ENCODE measurements around the gene RELN. TPM values are rescaled to one million over a fixed set of nuclear protein-coding genes. Genes with fewer than 3 reads are reported as not detected.
"Not testable (repeated sequence)": the region's sequence is repeated elsewhere in the genome, so short reads cannot be mapped to it uniquely, and the experiment has no call there.

RELN gene
- total RNA-seq, 1 experiment from 2014 or later: 0.48 TPM

GRCh38 chr7:103915680-103916357, 73.6 kb downstream of the RELN start:
- H3K27ac ChIP-seq: no peak overlapping the region
- H2AFZ ChIP-seq: no peak overlapping the region
- no peaks in the 10 kb centered on the region for H4K20me1 ChIP-seq (ENCODE audit: insufficient read depth)
- no peaks in the 10 kb centered on the region for H3K27me3 ChIP-seq (ENCODE audit: insufficient read depth, low read depth)
- BruUV-seq (replicated peaks): no TSS peak
- no peaks in the 10 kb centered on the region for H3K9me2 ChIP-seq (ENCODE audit: insufficient read depth)
- ChIA-PET CTCF (no interaction called here), POLR2A (ENCODE audit: unreplicated experiment) (no interaction called here)
- no peaks in the 10 kb centered on the region for H3K79me2 ChIP-seq (ENCODE audit: low read depth)
- no peak overlapping the region for H3K4me3 ChIP-seq
- H3K9me3 ChIP-seq (ENCODE audit: insufficient read depth, low read depth): no peaks in the 10 kb centered on the region
- H3F3A ChIP-seq (ENCODE audit: insufficient read depth, low read depth): no peaks in the 10 kb centered on the region
- no peak overlapping the region for H3K4me2 ChIP-seq
- no peak for DNase-seq
- no peaks in the 10 kb centered on the region for H3K4me1 ChIP-seq (replicated peaks; ENCODE audit: insufficient read depth)
- TF ChIP-seq EZH2 (IDR thresholded peaks at IDR 0.05; ENCODE audit: low read depth) (no peak), CTCF (conservative IDR thresholded peaks at IDR 0.05) (no peak)
- no peaks in the 10 kb centered on the region for H3K36me3 ChIP-seq (ENCODE audit: low read depth)
- intact Hi-C loops (cut with micrococcal nuclease; ENCODE audit: unreplicated experiment): no loop called here

DNA sequence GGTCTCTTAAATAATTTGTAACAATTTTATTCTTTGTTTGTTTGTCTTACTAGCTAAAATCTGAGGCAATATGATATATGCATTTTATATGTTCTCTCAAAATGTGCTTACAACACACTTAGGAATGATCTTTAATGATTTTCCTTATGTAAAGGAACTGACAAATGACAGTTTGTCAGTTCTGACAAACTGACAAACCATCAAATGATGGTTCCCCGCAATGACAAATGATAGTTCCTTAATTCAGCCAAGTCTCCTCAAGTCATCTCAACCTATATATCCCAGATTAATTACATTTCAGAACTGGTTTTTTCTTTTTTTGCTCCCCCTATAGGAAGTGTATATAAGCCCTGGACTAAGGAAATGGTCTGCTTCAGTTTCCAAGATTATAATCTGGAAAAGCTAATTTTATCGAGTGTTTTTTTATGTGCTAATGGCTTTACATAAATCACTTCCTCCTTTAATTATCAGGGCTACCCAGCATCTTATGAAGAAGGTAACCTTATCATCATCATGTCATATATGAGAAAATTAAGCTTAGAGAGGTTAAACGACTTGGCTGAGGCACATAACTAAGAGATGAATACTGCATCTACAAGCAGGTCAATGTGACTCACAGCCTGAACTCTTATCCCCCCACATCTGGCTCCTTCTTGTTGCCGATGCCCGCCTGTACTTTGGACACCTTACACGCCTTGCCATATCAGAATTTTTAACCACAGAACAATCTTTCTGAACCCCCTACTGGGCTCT, 75.1 kb downstream of the RELN start:
- BruUV-seq (replicated peaks): no TSS peak
- no peak for TF ChIP-seq CTCF (conservative IDR thresholded peaks at IDR 0.05)
- TF ChIP-seq EZH2 (IDR thresholded peaks at IDR 0.05; ENCODE audit: low read depth): no peak
- no peaks in the 10 kb centered on the region for H3K36me3 ChIP-seq (ENCODE audit: low read depth)
- DNase-seq: no peak
- no peaks in the 10 kb centered on the region for H4K20me1 ChIP-seq (ENCODE audit: insufficient read depth)
- intact Hi-C loops (cut with micrococcal nuclease; ENCODE audit: unreplicated experiment): no loop called here
- H3K27ac ChIP-seq: no peak overlapping the region
- H3K9me3 ChIP-seq (ENCODE audit: insufficient read depth, low read depth): no peaks in the 10 kb centered on the region
- no peak overlapping the region for H3K4me2 ChIP-seq
- no peaks in the 10 kb centered on the region for H3K4me1 ChIP-seq (replicated peaks; ENCODE audit: insufficient read depth)
- H2AFZ ChIP-seq: no peak overlapping the region
- H3K9me2 ChIP-seq (ENCODE audit: insufficient read depth): no peaks in the 10 kb centered on the region
- no peaks in the 10 kb centered on the region for H3F3A ChIP-seq (ENCODE audit: insufficient read depth, low read depth)
- no peaks in the 10 kb centered on the region for H3K79me2 ChIP-seq (ENCODE audit: low read depth)
- ChIA-PET POLR2A (ENCODE audit: unreplicated experiment) (no interaction called here), CTCF (no interaction called here)
- H3K4me3 ChIP-seq: no peak overlapping the region
- H3K27me3 ChIP-seq (ENCODE audit: insufficient read depth, low read depth): no peaks in the 10 kb centered on the region

DNA sequence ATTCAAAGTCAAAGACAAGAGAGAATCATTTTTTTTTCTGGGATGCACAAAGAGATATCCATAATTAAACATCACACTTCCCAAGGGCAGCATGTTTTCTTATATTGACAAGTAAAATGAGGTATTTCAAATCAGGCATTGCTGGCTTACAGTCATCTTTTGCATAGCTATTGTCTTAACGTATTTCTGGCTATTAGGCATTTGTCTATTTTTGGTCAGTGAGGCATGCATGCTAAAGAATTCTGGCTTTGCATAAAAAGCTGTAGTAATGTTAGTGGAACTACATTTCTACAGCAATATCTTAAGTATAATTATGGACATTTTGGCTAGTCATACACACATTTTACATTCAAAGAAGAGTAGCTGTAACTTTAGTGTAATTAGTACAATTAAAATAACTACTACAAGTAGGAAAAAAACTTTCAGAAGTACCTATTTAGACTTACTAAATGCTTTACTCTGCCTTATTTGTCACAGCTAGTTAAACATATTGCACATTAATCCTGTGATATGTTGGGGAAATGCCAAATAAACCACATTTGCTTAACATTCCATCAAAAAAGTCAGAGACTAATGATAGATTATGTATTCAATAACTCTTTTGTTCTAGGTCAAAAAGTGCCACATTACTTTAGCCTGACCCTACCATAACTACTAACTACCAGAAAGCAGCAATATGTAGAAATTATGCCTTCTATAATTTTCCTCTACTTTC, 76.4 kb downstream of the RELN start:
- Histone ChIP-seq H3K4me3 (no peak overlapping the region), H3K9me2 (ENCODE audit: insufficient read depth) (no peaks in the 10 kb centered on the region), H3F3A (ENCODE audit: insufficient read depth, low read depth) (no peaks in the 10 kb centered on the region), H2AFZ (no peak overlapping the region), H3K4me1 (replicated peaks; ENCODE audit: insufficient read depth) (no peaks in the 10 kb centered on the region), H3K9me3 (ENCODE audit: insufficient read depth, low read depth) (no peaks in the 10 kb centered on the region), H3K36me3 (ENCODE audit: low read depth) (no peaks in the 10 kb centered on the region), H3K4me2 (no peak overlapping the region), H4K20me1 (ENCODE audit: insufficient read depth) (no peaks in the 10 kb centered on the region), H3K79me2 (ENCODE audit: low read depth) (no peaks in the 10 kb centered on the region), H3K27me3 (ENCODE audit: insufficient read depth, low read depth) (no peaks in the 10 kb centered on the region), H3K27ac (no peak overlapping the region)
- ChIA-PET POLR2A (ENCODE audit: unreplicated experiment) (no interaction called here), CTCF (no interaction called here)
- intact Hi-C loops (cut with micrococcal nuclease; ENCODE audit: unreplicated experiment): no loop called here
- no peak for TF ChIP-seq EZH2 (IDR thresholded peaks at IDR 0.05; ENCODE audit: low read depth)
- TF ChIP-seq CTCF (conservative IDR thresholded peaks at IDR 0.05): no peak
- BruUV-seq (replicated peaks): no TSS peak
- DNase-seq: no peak

DNA sequence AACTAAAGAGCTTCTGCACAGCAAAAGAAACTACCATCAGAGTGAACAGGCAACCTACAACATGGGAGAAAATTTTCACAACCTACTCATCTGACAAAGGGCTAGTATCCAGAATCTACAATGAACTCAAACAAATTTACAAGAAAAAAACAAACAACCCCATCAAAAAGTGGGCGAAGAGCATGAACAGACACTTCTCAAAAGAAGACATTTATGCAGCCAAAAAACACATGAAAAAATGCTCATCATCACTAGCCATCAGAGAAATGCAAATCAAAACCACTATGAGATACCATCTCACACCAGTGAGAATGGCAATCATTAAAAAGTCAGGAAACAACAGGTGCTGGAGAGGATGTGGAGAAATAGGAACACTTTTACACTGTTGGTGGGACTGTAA, 78.4 kb downstream of the RELN start:
- POLR2A ChIA-PET (ENCODE audit: unreplicated experiment); H3K79me2 ChIP-seq (ENCODE audit: low read depth); H3K27ac ChIP-seq; H3K36me3 ChIP-seq (ENCODE audit: low read depth); BruUV-seq (replicated peaks); H4K20me1 ChIP-seq (ENCODE audit: insufficient read depth); intact Hi-C loops (cut with micrococcal nuclease; ENCODE audit: unreplicated experiment); H3K9me3 ChIP-seq (ENCODE audit: insufficient read depth, low read depth); H3K4me3 ChIP-seq; H3F3A ChIP-seq (ENCODE audit: insufficient read depth, low read depth); H2AFZ ChIP-seq; CTCF ChIA-PET; DNase-seq; H3K27me3 ChIP-seq (ENCODE audit: insufficient read depth, low read depth); H3K9me2 ChIP-seq (ENCODE audit: insufficient read depth); H3K4me2 ChIP-seq; H3K4me1 ChIP-seq (replicated peaks; ENCODE audit: insufficient read depth): not testable (repeated sequence)
